ENCODE data around the gene HAPLN3.

HAPLN3 gene

GRCh38 chr15:88863412-88863811 is 31.9 kb downstream of the HAPLN3 start:
- DNase-seq (ENCODE audit: low read depth in 2 of 2) = no peak

- DNase-seq (ENCODE audit: low read depth in 2 of 2) = no peak
Measured at GRCh38 chr15:88860212-88860611, 35.1 kb downstream of the HAPLN3 start.

- DNase-seq (ENCODE audit: low read depth in 2 of 2) = no peak
Measured at GRCh38 chr15:88859550-88859949, 35.8 kb downstream of the HAPLN3 start.

- no peak for DNase-seq (ENCODE audit: low read depth in 2 of 2)
Measured at GRCh38 chr15:88858934-88859333, 36.4 kb downstream of the HAPLN3 start.

- no peak for DNase-seq (ENCODE audit: low read depth in 2 of 2)
Measured at GRCh38 chr15:88852476-88852875, 42.9 kb downstream of the HAPLN3 start.

- DNase-seq (ENCODE audit: low read depth in 2 of 2) = no peak
Measured at GRCh38 chr15:88849376-88850072, 45.8 kb downstream of the HAPLN3 start.

- no peak for DNase-seq (ENCODE audit: low read depth in 2 of 2)
Measured at GRCh38 chr15:88848203-88848602, 47.1 kb downstream of the HAPLN3 start.

GRCh38 chr15:88847144-88847543 is 48.2 kb downstream of the HAPLN3 start:
- DNase-seq (ENCODE audit: low read depth in 2 of 2) = no peak

GRCh38 chr15:88845616-88846015 is 49.7 kb downstream of the HAPLN3 start:
- no peak for DNase-seq (ENCODE audit: low read depth in 2 of 2)

GRCh38 chr15:88844749-88845386 is 50.5 kb downstream of the HAPLN3 start:
- no peak for DNase-seq (ENCODE audit: low read depth in 2 of 2)

- DNase-seq (ENCODE audit: low read depth in 2 of 2) = no peak
Measured at GRCh38 chr15:88843334-88843733, 52.0 kb downstream of the HAPLN3 start.

GRCh38 chr15:88842156-88842555 is 53.2 kb downstream of the HAPLN3 start:
- DNase-seq (ENCODE audit: low read depth in 2 of 2) = no peak

- DNase-seq (ENCODE audit: low read depth in 2 of 2) = no peak
Measured at GRCh38 chr15:88841236-88841635, 54.1 kb downstream of the HAPLN3 start.

GRCh38 chr15:88839961-88840360 is 55.4 kb downstream of the HAPLN3 start:
- DNase-seq (ENCODE audit: low read depth in 2 of 2) = no peak

GRCh38 chr15:88839146-88839545 is 56.2 kb downstream of the HAPLN3 start:
- DNase-seq (ENCODE audit: low read depth in 2 of 2) = no peak

- no peak for DNase-seq (ENCODE audit: low read depth in 2 of 2)
Measured at GRCh38 chr15:88838667-88839066, 56.7 kb downstream of the HAPLN3 start.

GRCh38 chr15:88835646-88836045 is 59.7 kb downstream of the HAPLN3 start:
- DNase-seq (ENCODE audit: low read depth in 2 of 2) = no peak

GRCh38 chr15:88835119-88835518 is 60.2 kb downstream of the HAPLN3 start:
- DNase-seq (ENCODE audit: low read depth in 2 of 2) = no peak

- no peak for DNase-seq (ENCODE audit: low read depth in 2 of 2)
Measured at GRCh38 chr15:88834211-88834812, 61.0 kb downstream of the HAPLN3 start.

GRCh38 chr15:88833731-88834100 is 61.6 kb downstream of the HAPLN3 start:
- DNase-seq (ENCODE audit: low read depth in 2 of 2) = no peak

- DNase-seq (ENCODE audit: low read depth in 2 of 2) = no peak
Measured at GRCh38 chr15:88832820-88833730, 62.3 kb downstream of the HAPLN3 start.

- DNase-seq (ENCODE audit: low read depth in 2 of 2) = no peak
Measured at GRCh38 chr15:88830016-88830415, 65.3 kb downstream of the HAPLN3 start.

Data from stimulated activated CD4-positive, alpha-beta T cell treated with anti-CD3 and anti-CD28 coated beads, Interleukin-1b, Interleukin-23, amount 100 ng/mL, for 1 hour (primary cell).